HG02852 (cell line): ENCODE results near the gene CEP63.

ENCODE experiments used
- ATAC-seq: cut with Tn5 transposase; IDR thresholded peaks from one replicate; pipeline ENCODE4 v1.9.1; 2021; ENCODE audit warnings: mild to moderate bottlenecking, moderate library complexity; ENCODE audit not compliant: unreplicated experiment

CEP63 gene

GRCh38 chr3:134485718-134486576 lies at the start of gene CEP63, which contains the start of gene ANAPC13:
Gene CEP63 (plus strand): TSS chr3:134486057. CDS start chr3:134495321, 9,264 bp downstream.
Gene ANAPC13 (minus strand): TSS chr3:134485985. CDS start chr3:134482904, 3,081 bp downstream.
- ATAC-seq = peak; percentile 73

GRCh38 chr3:134437211-134437752 lies 48.6 kb upstream of the CEP63 start:
- no peak for ATAC-seq

- ATAC-seq = no peak
Measured at GRCh38 chr3:134441321-134441720, 44.5 kb upstream of the CEP63 start.

- no peak for ATAC-seq
Measured at GRCh38 chr3:134441821-134442220, 44.0 kb upstream of the CEP63 start.

- ATAC-seq = no peak
Measured at GRCh38 chr3:134445095-134445494, 40.8 kb upstream of the CEP63 start.

- no peak for ATAC-seq
Measured at GRCh38 chr3:134445636-134446035, 40.2 kb upstream of the CEP63 start.

- no peak for ATAC-seq
Measured at GRCh38 chr3:134446800-134447199, 39.1 kb upstream of the CEP63 start.

GRCh38 chr3:134447351-134447750 lies 38.5 kb upstream of the CEP63 start:
- ATAC-seq = no peak

- ATAC-seq = no peak
Measured at GRCh38 chr3:134448664-134449063, 37.2 kb upstream of the CEP63 start.

- ATAC-seq = no peak
Measured at GRCh38 chr3:134449277-134449676, 36.6 kb upstream of the CEP63 start.

- ATAC-seq = no peak
Measured at GRCh38 chr3:134449951-134450350, 35.9 kb upstream of the CEP63 start.

GRCh38 chr3:134453631-134454030 lies 32.2 kb upstream of the CEP63 start:
- no peak for ATAC-seq

GRCh38 chr3:134457376-134458074 lies 28.3 kb upstream of the CEP63 start:
- ATAC-seq = no peak

- no peak for ATAC-seq
Measured at GRCh38 chr3:134458406-134458945, 27.4 kb upstream of the CEP63 start.

- no peak for ATAC-seq
Measured at GRCh38 chr3:134459562-134459961, 26.3 kb upstream of the CEP63 start.

- no peak for ATAC-seq
Measured at GRCh38 chr3:134460965-134461364, 24.9 kb upstream of the CEP63 start.

- ATAC-seq = no peak
Measured at GRCh38 chr3:134462331-134462941, 23.4 kb upstream of the CEP63 start.

- ATAC-seq = no peak
Measured at GRCh38 chr3:134463676-134464063, 22.2 kb upstream of the CEP63 start.

- ATAC-seq = no peak
Measured at GRCh38 chr3:134464064-134464688, 21.7 kb upstream of the CEP63 start.

- no peak for ATAC-seq
Measured at GRCh38 chr3:134464689-134465365, 21.0 kb upstream of the CEP63 start.
